Endometrium (tissue), 2 donors: ENCODE data around the gene UROC1.

Experiments
- FAIRE-seq: peaks from 2 replicates; lab custom pipeline; 2012; peaks lifted over from hg19 to GRCh38; lab: Jason Lieb, UNC
- donor health status: control.
- donor health status: control.

UROC1 gene

GRCh38 chr3:126439968-126440708 lies 77.4 kb downstream of the UROC1 start:
- FAIRE-seq, result no peak

DNA sequence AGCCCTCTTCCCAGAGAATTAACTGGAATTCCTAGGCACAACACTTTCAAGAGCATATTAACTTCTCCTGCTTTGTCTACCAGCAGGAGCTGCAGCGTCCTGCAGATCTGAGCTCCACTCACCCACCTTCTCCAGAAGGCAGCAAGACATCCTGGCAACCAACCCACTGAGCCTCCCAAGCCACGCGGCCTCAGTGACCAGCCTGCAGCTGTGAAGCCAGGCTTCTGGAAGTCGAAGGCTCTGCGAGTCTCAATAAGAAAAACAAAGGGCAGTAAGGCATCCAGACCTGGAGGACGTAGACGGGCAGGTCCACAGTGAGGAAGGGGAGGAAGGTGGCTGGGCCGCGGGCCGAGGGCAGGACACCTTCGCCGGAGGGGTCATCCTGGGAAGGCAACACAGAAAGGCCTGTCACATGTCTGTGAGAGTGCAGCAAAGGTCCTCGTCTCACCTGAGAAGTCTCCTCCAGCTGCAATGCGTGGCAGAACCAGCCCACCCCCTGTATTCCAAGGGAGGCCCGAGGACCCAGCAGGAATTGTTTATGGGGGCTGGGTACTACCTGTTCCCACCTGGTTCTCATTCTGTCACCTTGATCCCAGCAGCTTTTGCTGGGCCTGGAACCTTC lies 78.1 kb downstream of the UROC1 start:
- no peak for FAIRE-seq

DNA sequence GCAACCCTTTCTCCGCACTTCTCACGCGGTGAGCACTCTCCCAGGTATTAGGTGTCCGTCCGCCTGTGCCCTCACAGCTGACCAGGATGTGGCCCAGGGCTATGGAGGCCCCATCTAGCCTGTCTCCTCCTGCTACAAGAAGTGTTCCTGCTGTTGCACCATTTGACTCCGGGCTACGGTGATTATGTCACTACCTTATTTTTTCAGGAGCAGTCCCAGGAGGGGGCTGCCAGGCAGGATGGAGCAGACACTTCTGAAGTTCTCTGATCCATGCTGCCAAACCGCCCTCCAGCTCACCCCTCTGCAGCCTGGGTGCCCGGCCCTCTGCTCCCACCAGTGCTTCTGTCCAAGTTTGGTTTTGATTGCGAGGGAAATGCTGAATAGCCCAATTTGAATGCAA lies 78.8 kb downstream of the UROC1 start:
- FAIRE-seq, result no peak

DNA sequence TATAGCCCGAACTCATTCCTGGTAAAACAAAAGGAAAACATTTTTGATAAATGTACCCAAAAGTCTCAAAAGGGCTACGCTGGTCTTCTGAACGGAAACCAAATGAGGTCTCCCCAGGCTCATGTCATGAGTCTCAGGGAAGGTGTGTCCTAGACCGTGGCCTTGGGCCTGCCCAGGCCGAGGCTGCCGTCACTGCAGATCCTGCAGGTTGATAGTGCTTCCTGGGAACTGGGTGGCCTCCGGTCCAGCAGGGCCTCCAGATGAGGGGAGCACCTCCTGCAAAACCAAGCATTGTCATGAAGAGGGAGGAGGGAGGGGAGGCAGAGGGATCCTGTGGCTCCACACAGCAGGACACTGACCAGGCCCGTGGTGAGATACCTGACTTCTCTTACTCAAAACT lies 79.4 kb downstream of the UROC1 start:
- no peak for FAIRE-seq

GRCh38 chr3:126436826-126437717 lies 80.5 kb downstream of the UROC1 start:
- FAIRE-seq, result no peak

DNA sequence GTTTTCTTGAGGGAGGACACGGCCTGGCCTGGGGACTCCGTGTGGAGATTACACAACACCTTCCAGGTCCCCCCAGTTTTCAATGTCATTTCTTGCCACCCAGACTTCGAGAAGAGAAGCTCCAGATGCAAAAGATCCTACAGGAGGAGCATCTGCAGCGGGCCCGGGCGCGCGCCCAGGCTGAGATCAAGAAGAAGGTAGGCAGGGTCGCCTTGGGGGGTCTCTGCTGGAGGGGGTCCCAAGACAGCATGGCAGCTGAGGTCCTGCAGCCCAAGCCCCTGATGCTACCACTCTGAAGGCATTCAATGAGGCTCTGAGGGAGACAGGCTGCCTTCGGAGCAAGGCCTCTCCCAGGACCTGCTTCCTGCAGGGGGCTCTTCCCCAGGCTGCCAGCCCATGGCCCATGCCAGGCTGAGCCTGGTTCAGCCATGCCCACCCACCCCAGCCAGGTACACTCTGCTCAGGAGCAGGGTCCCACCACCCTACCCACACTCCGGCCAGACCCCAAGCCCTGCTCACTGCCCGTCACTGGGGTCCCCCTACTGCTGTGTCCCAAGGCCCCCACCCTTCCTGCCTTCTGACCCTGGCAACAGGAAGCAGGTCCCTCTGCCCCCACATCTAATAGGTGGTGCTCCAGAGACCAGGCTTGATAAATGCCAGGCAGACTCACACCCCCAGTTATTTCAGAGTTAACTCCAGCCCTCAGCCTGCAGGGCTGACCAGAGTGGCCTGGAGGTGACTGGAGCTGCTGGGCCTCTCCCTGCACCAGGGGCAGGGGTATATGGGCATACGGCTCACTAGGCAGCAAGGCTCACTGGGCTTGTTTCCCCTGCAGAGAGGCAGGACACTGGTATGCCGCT lies 81.9 kb downstream of the UROC1 start:
- FAIRE-seq, result no peak

GRCh38 chr3:126434931-126435411 lies 82.6 kb downstream of the UROC1 start:
- no peak for FAIRE-seq

GRCh38 chr3:126434264-126434590 lies 83.3 kb downstream of the UROC1 start:
- no peak for FAIRE-seq

DNA sequence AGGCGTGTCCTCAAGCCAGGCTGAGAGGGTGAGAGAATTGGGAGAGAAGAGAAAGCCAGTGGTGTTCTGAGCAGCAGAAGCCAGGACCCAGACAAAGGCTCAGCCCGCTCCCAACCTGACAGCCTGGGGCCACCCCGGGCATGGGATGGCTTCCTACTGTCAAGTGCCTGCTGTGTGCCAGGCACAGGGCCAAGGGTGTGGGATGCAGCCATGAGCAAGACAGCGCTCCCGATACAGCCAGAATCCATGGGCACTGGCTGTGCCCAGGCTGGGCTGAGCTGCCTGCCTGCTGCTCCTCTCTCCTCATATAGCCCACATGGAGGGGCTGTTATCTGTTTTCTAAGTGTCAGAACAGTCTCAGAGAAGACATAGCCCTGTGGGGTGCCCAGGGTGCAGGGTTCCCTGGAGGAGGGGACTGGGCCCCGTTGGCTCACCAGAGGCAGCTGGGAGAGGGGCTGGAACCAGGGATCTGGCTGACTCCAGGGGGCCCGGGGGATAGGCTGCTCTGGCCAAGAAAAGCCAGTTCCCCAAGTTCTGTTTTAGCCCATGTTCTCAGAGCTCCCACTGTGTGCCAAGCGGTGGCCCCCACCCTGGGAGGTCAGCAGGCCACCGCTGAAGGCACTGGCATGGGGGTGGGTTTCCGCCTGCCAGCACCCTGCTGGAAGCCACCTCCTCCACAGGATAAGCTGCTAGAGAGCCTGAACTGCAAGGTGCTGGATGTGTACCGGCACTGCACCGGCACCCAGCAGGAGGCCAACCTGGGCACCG lies 83.9 kb downstream of the UROC1 start:
- FAIRE-seq, result no peak

GRCh38 chr3:126433105-126433430 lies 84.5 kb downstream of the UROC1 start:
- no peak for FAIRE-seq

- no peak for FAIRE-seq
Measured at GRCh38 chr3:126432361-126433104, 85.0 kb downstream of the UROC1 start.
